HCT116 (cell line): ENCODE results near the gene OBP2B.

Experiments
- CEBPB ChIP-seq: IDR thresholded peaks from 2 replicates; pipeline ENCODE4 v1.6.1; 2012; ENCODE audit warnings: low read depth
- ELF1 ChIP-seq: IDR thresholded peaks from 2 replicates; pipeline ENCODE4 v1.6.1; 2012; ENCODE audit warnings: low read depth, borderline replicate concordance
- EZH2 ChIP-seq: fragments of 200-600 bp; sonication (generic); IDR thresholded peaks from 2 replicates; pipeline ENCODE4 v1.6.1; 2017; ENCODE audit warnings: antibody characterized with exemption, mixed run types
- EZH2phosphoT487 ChIP-seq: fragments of 200-600 bp; IDR thresholded peaks from 2 replicates; pipeline ENCODE4 v1.6.1; 2018; ENCODE audit warnings: antibody characterized with exemption, borderline replicate concordance
- MAX ChIP-seq: IDR thresholded peaks from 2 replicates; pipeline ENCODE4 v1.6.1; 2012
- POLR2AphosphoS5 ChIP-seq: IDR thresholded peaks from 2 replicates; pipeline ENCODE4 v1.6.1; 2011; ENCODE audit warnings: mild to moderate bottlenecking, low read depth, low read length, moderate library complexity
- REST ChIP-seq: IDR thresholded peaks from 2 replicates; pipeline ENCODE4 v1.6.1; 2012; ENCODE audit warnings: low read depth
- YY1 ChIP-seq: IDR thresholded peaks from 2 replicates; pipeline ENCODE4 v1.6.1; 2011; ENCODE audit warnings: low read length, low read depth, moderate library complexity, mild to moderate bottlenecking; ENCODE audit not compliant: insufficient replicate concordance; ENCODE audit errors: extremely low read depth
- ZNF274 ChIP-seq: fragments of 200-500 bp; sonication (Bioruptor generic); IDR thresholded peaks from 2 replicates; pipeline ENCODE4 v1.6.1; 2014; ENCODE audit warnings: mild to moderate bottlenecking, low read depth, low read length, inconsistent platforms
- TF ChIP-seq, protein P1 (sequence below), 3 experiments: fragments of 200-600 bp in 1 of 3; sonication (generic) in 1 of 3; IDR thresholded peaks in 2 of 3; conservative IDR thresholded peaks in 1 of 3; 2 replicates each; pipeline ENCODE4 v1.5.1; 2012 to 2017; ENCODE audit warnings: low read depth in 2 of 3, low read length in 2 of 3, antibody characterized with exemption in 1 of 3, borderline replicate concordance in 1 of 3, control low read depth in 1 of 3, mild to moderate bottlenecking in 1 of 3, mixed read lengths in 1 of 3, mixed run types in 1 of 3, moderate library complexity in 1 of 3; ENCODE audit not compliant: insufficient read depth in 1 of 3

GRCh38 chr9:133246991-133247390 lies 37.9 kb upstream of the OBP2B start:
- TF ChIP-seq ELF1 (no peak), REST (no peak), CEBPB (no peak), ZNF274 (no peak), EZH2phosphoT487 (no peak), POLR2AphosphoS5 (no peak), EZH2 (no peak), YY1 (no peak), MAX (no peak)
- TF ChIP-seq, protein P1, sequence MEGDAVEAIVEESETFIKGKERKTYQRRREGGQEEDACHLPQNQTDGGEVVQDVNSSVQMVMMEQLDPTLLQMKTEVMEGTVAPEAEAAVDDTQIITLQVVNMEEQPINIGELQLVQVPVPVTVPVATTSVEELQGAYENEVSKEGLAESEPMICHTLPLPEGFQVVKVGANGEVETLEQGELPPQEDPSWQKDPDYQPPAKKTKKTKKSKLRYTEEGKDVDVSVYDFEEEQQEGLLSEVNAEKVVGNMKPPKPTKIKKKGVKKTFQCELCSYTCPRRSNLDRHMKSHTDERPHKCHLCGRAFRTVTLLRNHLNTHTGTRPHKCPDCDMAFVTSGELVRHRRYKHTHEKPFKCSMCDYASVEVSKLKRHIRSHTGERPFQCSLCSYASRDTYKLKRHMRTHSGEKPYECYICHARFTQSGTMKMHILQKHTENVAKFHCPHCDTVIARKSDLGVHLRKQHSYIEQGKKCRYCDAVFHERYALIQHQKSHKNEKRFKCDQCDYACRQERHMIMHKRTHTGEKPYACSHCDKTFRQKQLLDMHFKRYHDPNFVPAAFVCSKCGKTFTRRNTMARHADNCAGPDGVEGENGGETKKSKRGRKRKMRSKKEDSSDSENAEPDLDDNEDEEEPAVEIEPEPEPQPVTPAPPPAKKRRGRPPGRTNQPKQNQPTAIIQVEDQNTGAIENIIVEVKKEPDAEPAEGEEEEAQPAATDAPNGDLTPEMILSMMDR (IDR thresholded peaks at IDR 0.05 in 2 of 3, conservative IDR thresholded peaks at IDR 0.05 in 1 of 3; ENCODE audit: borderline replicate concordance in 1 of 3, insufficient read depth in 1 of 3, low read depth in 2 of 3, low read length in 2 of 3): no peak
